K562 (cell line): ENCODE measurements around the gene CCM2. TPM values are rescaled to one million over a fixed set of nuclear protein-coding genes. Genes with fewer than 3 reads are reported as not detected.

Experiments used
- ATAC-seq: fragments of 200-7000 bp; cut with Tn5 transposase; 3 replicates; pipeline ENCODE4 v1.9.1; 2020; ENCODE audit warnings: moderate library complexity
- BruUV-seq: library from RNA; stranded (reverse); fragments of 400-500 nt; replicated peaks from 2 replicates; lab custom pipeline; 2021; lab: Mats Ljungman, UMichigan
- CTCF ChIA-PET: fragments of 300-600 bp; formaldehyde crosslinking; extraction: SDS; loops from one replicate; lab custom pipeline; 2021; ENCODE audit warnings: low intra/inter-chr PET ratio; lab: Yijun Ruan, JAX
- POLR2A ChIA-PET: fragments of 300-600, 350-650 bp; sonication (Branson Sonifier 250); formaldehyde crosslinking; extraction: SDS; loops from one replicate; lab custom pipeline; 2021; ENCODE audit warnings: antibody characterized with exemption, inconsistent platforms; lab: Yijun Ruan, JAX
- DNase-seq, 4 experiments: peaks; one replicate each; pipeline versions ENCODE4 v3.0.0 to v3.0.0-alpha.2; 2011 to 2018; ENCODE audit warnings: low spot score in 3 of 4, mixed read lengths in 3 of 4; ENCODE audit errors: extremely low read depth in 1 of 4
- FAIRE-seq: peaks from 2 replicates; lab custom pipeline; 2011; peaks lifted over from hg19 to GRCh38; lab: Jason Lieb, UNC
- H2AFZ ChIP-seq: 2 replicates; pipeline ENCODE4 v1.6.0; 2011; ENCODE audit warnings: low read depth, low read length, control low read depth, inconsistent platforms
- H3K27ac ChIP-seq: fragments of 200-600 bp; 3 replicates; pipeline ENCODE4 v1.8.0; 2011; ENCODE audit warnings: low read depth, mild to moderate bottlenecking, control low read depth, inconsistent platforms, low read length, moderate library complexity, mixed read lengths; ENCODE audit errors: extremely low read depth
- H3K27me3 ChIP-seq, 2 experiments: fragments of 300-600 bp in 1 of 2; 2 replicates in 1 of 2; 3 replicates in 1 of 2; pipeline versions ENCODE4 v1.6.0 to v1.8.0; 2011; ENCODE audit warnings: inconsistent platforms in 2 of 2, low read length in 2 of 2, mild to moderate bottlenecking in 1 of 2, mixed read lengths in 1 of 2, moderate library complexity in 1 of 2; ENCODE audit not compliant: control insufficient read depth in 2 of 2, insufficient read depth in 2 of 2
- H3K36me3 ChIP-seq: fragments of 300-600 bp; 3 replicates; pipeline ENCODE4 v1.8.0; 2011; ENCODE audit warnings: mild to moderate bottlenecking, low read length, inconsistent platforms; ENCODE audit not compliant: control insufficient read depth, insufficient read depth
- H3K4me1 ChIP-seq, 2 experiments: fragments of 200-600 bp in 1 of 2; replicated peaks in 1 of 2; 2 replicates in 1 of 2; 3 replicates in 1 of 2; pipeline versions ENCODE4 v1.5.1 to v1.8.0; 2011; ENCODE audit warnings: inconsistent platforms in 2 of 2, low read length in 2 of 2, mild to moderate bottlenecking in 1 of 2, mixed read lengths in 1 of 2, moderate library complexity in 1 of 2; ENCODE audit not compliant: control insufficient read depth in 2 of 2, insufficient read depth in 2 of 2
- H3K4me2 ChIP-seq: 2 replicates; pipeline ENCODE4 v1.6.1; 2011; ENCODE audit warnings: low read length, control low read depth, inconsistent platforms, mixed read lengths; ENCODE audit not compliant: insufficient read depth
- H3K4me3 ChIP-seq: fragments of 200-600 bp; sonication (generic), shearing (Covaris generic); 2 replicates; pipeline ENCODE4 v1.5.1; 2016; ENCODE audit warnings: control low read depth, inconsistent platforms
- H3K79me2 ChIP-seq: fragments of 200-600 bp; 3 replicates; pipeline ENCODE4 v1.8.0; 2011; ENCODE audit warnings: low read length, inconsistent platforms; ENCODE audit not compliant: control insufficient read depth, insufficient read depth
- H3K9ac ChIP-seq, 2 experiments: 2 replicates each; pipeline versions ENCODE4 v1.6.0 to v1.6.1; 2011; ENCODE audit warnings: low read depth in 2 of 2, low read length in 2 of 2, control low read depth in 1 of 2, inconsistent platforms in 1 of 2, mild to moderate bottlenecking in 1 of 2, mixed read lengths in 1 of 2; ENCODE audit not compliant: insufficient read depth in 1 of 2
- H3K9me1 ChIP-seq: one replicate; pipeline ENCODE4 v1.6.0; 2011; ENCODE audit warnings: inconsistent platforms, mild to moderate bottlenecking, low read length, moderate library complexity; ENCODE audit not compliant: control insufficient read depth, insufficient read depth
- H3K9me3 ChIP-seq: replicated peaks from 2 replicates; pipeline ENCODE4 v1.5.1; 2011; ENCODE audit warnings: low read depth, low read length, inconsistent platforms; ENCODE audit not compliant: control insufficient read depth, insufficient read depth
- H4K20me1 ChIP-seq: replicated peaks from 2 replicates; pipeline ENCODE4 v1.6.1; 2011; ENCODE audit warnings: low read length, inconsistent platforms, mixed read lengths; ENCODE audit not compliant: control insufficient read depth, insufficient read depth
- BRD9 ChIP-seq: fragments of 450-650 bp; IDR thresholded peaks from 2 replicates; pipeline ENCODE4 v1.6.1; 2018; ENCODE audit warnings: low read depth; ENCODE audit not compliant: partially characterized antibody
- CBFA2T3 ChIP-seq: fragments of 450-650 bp; IDR thresholded peaks from 2 replicates; pipeline ENCODE4 v1.6.1; 2017
- CHD4 ChIP-seq: fragments of 200-600 bp; sonication (generic); IDR thresholded peaks from 3 replicates; pipeline ENCODE4 v1.6.1; 2012; ENCODE audit warnings: low read depth, mild to moderate bottlenecking, mixed read lengths, low read length, inconsistent platforms; ENCODE audit not compliant: insufficient read depth, insufficient replicate concordance, poor library complexity, severe bottlenecking
- NFRKB ChIP-seq: fragments of 450-650 bp; IDR thresholded peaks from 2 replicates; pipeline ENCODE4 v1.6.1; 2016; ENCODE audit warnings: low read depth
- RREB1 ChIP-seq: fragments of 250-450 bp; sonication (Bioruptor Pico); IDR thresholded peaks from 2 replicates; pipeline ENCODE4 v1.4.0; 2020
- SMARCA5 ChIP-seq: fragments of 450-650 bp; IDR thresholded peaks from 2 replicates; pipeline ENCODE4 v1.6.1; 2016
- THRB ChIP-seq: fragments of 450-650 bp; formaldehyde crosslinking; conservative IDR thresholded peaks from 2 replicates; pipeline ENCODE4 v1.4.0; 2022; ENCODE audit warnings: mild to moderate bottlenecking, missing genetic modification characterization
- TRIM24 ChIP-seq, 2 experiments: fragments of 450-650 bp; IDR thresholded peaks; 2 replicates each; pipeline ENCODE4 v1.6.1; 2016
- ZNF512 ChIP-seq: IDR thresholded peaks from 2 replicates; pipeline ENCODE4 v1.6.1; 2016; ENCODE audit warnings: missing genetic modification characterization, missing compliant biosample characterization
- WGBS: fragments of 100-300 bp; shearing (Covaris generic); methylation state at CpG from one replicate; pipeline ENCODE4 v1.1.6; 2016; ENCODE audit warnings: low coverage, mixed read lengths; ENCODE audit not compliant: insufficient coverage; ENCODE audit errors: missing lambda C conversion rate; 5-methylcytosine and 5-hydroxymethylcytosine counted together
- in situ Hi-C: fragments of 300-500 bp; cut with MboI; formaldehyde crosslinking; loops from 4 replicates; pipeline ENCODE4 v1.15.0; 2018; ENCODE audit warnings: inconsistent platforms, mixed read lengths
- intact Hi-C: fragments of 100-400 bp; cut with micrococcal nuclease; formaldehyde crosslinking; loops from 2 replicates; pipeline ENCODE4 v1.14.2; 2022
- polyA plus RNA-seq, 8 experiments: library from polyadenylated mRNA; depleted of rRNA in 4 of 8; stranded (reverse) in 5 of 8; unstranded in 3 of 8; fragments of >200 nt; fragmentation: Nextera tagmentation in 2 of 8; fragmentation: Illumina TruSeq in 1 of 8; extraction: Ambion mirVana in 2 of 8; extraction: Trizol in 1 of 8; gene quantifications; 2 replicates each; pipeline versions ENCODE4 v1.2.1 to v1.2.3, GENCODE V29; 2011 to 2014; ENCODE audit warnings: inconsistent platforms in 1 of 8, missing spikeins in 1 of 8
- total RNA-seq, 7 experiments: library from RNA; depleted of rRNA in 6 of 7; stranded (reverse); fragments of >200 nt in 6 of 7; fragmentation: Illumina TruSeq in 2 of 7; extraction: Trizol in 2 of 7; gene quantifications; 2 replicates each; pipeline versions ENCODE4 v1.2.1 to v1.2.3, GENCODE V29; 2011 to 2021; ENCODE audit warnings: low replicate concordance in 1 of 7
- TF ChIP-seq, protein P1 (sequence below): fragments of 250-450 bp; sonication (Bioruptor Pico); IDR thresholded peaks from 2 replicates; pipeline ENCODE4 v1.4.0; 2020
- TF ChIP-seq, protein P2 (sequence below): fragments of 250-450 bp; sonication (Bioruptor Pico); IDR thresholded peaks from 2 replicates; pipeline ENCODE4 v1.9.0; 2021; ENCODE audit warnings: mild to moderate bottlenecking

CCM2 gene
- total and polyA plus RNA-seq, 9 of the 15 experiments (the other 6 are each of a cell fraction or from before 2014, with no cell fraction given): 0.41 to 38.6 (median 25.9) TPM

DNA sequence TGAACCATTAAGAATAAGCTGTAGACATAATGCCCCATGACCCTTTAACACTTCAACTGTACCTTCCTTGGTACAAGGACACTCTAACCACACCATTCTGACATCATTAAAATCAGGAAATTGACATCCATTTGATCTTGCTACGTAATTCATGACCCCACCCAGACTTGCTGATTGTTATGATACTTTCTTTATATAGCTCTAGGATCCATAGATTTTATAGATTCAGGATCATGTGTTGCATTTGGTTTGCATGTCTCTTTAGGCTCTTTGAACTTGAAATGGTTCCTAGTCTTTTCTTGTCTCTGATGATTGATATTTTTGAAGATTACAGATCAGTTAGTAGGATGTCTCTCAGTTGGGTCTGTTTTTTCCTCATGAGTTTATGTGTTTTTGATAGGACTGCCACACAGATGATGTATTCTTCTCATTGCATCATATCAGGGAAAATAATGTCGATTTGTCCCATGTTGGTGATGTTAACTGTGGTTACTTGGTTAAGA lies 13.5 kb downstream of the CCM2 start (continued):
- TF ChIP-seq THRB (CRISPR knock-in tag): no peak

- intact Hi-C loops: no loop called here
- TF ChIP-seq CBFA2T3: no peak
- TF ChIP-seq CHD4: no peak
- TF ChIP-seq NFRKB: no peak
- TF ChIP-seq ZNF512 (tag): no peak
- TF ChIP-seq TRIM24 (IDR thresholded peaks at IDR 0.05): no peak
- TF ChIP-seq BRD9: no peak
- no peak for TF ChIP-seq SMARCA5
- TF ChIP-seq RREB1 (CRISPR knock-in tag): no peak
- TF ChIP-seq, protein P1, sequence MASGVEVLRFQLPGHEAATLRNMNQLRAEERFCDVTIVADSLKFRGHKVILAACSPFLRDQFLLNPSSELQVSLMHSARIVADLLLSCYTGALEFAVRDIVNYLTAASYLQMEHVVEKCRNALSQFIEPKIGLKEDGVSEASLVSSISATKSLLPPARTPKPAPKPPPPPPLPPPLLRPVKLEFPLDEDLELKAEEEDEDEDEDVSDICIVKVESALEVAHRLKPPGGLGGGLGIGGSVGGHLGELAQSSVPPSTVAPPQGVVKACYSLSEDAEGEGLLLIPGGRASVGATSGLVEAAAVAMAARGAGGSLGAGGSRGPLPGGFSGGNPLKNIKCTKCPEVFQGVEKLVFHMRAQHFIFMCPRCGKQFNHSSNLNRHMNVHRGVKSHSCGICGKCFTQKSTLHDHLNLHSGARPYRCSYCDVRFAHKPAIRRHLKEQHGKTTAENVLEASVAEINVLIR: no peak
- TF ChIP-seq, protein P2, sequence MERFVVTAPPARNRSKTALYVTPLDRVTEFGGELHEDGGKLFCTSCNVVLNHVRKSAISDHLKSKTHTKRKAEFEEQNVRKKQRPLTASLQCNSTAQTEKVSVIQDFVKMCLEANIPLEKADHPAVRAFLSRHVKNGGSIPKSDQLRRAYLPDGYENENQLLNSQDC (CRISPR knock-in tag): no peak
Observed at GRCh38 chr7:45015313-45015712, 15.3 kb downstream of the CCM2 start.

More at GRCh38 chr7:45015313-45015712, 15.3 kb downstream of the CCM2 start:
- in situ Hi-C loops: no loop called here
- Histone ChIP-seq H3K9me1 (no peaks in the 10 kb centered on the region), H3K27me3 (no peaks in the 10 kb centered on the region), H3K9me3 (no peaks in the 10 kb centered on the region), H3K9ac (no peak overlapping the region), H3K27ac (no peak overlapping the region), H2AFZ (no peak overlapping the region), H3K36me3 (peaks cover 33% of the 10 kb centered on the region), H3K4me2 (no peak overlapping the region), H3K4me3 (no peak overlapping the region), H3K79me2 (peaks cover 57% of the 10 kb centered on the region), H4K20me1 (no peaks in the 10 kb centered on the region), H3K4me1 (no peaks in the 10 kb centered on the region; a peak in 1 of 5 replicates)
- DNase-seq (no peak), FAIRE-seq (no peak), ATAC-seq (no peak)
- ChIA-PET POLR2A (interaction anchor here (0.6 to 1.2 kb wide), 6 partner anchors 12 to 35 kb away, joined by 3 to 4 read pairs (median 3); no protein-coding TSS in a partner anchor), CTCF (no interaction called here)
- WGBS: 57% methylated on average over 1 of the region's 1 CpG
- no TSS peak for BruUV-seq
